ENCODE results near the gene LRCH1.

DNA sequence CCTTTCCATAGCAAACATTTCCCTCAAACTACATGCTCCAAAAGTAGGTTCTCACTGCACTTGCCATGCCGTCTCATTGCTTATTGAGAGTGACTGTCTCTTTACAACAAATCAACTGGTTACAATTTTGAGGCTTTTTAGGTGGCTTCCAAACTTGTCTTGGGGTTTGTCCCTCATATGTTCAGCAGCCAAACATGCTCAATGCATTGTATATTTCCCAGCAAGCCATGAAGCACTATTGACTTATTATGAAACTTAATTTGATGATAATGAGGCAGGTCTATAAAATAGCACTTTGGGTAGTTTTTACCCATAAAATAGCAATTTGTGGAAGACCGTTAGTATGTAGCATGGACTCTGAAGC, 78.2 kb downstream of the LRCH1 start:
- TF ChIP-seq, protein P1, sequence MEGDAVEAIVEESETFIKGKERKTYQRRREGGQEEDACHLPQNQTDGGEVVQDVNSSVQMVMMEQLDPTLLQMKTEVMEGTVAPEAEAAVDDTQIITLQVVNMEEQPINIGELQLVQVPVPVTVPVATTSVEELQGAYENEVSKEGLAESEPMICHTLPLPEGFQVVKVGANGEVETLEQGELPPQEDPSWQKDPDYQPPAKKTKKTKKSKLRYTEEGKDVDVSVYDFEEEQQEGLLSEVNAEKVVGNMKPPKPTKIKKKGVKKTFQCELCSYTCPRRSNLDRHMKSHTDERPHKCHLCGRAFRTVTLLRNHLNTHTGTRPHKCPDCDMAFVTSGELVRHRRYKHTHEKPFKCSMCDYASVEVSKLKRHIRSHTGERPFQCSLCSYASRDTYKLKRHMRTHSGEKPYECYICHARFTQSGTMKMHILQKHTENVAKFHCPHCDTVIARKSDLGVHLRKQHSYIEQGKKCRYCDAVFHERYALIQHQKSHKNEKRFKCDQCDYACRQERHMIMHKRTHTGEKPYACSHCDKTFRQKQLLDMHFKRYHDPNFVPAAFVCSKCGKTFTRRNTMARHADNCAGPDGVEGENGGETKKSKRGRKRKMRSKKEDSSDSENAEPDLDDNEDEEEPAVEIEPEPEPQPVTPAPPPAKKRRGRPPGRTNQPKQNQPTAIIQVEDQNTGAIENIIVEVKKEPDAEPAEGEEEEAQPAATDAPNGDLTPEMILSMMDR (conservative IDR thresholded peaks at IDR 0.05; ENCODE audit: low read depth in 2 of 2), result no peak
- no peak for TF ChIP-seq EZH2 (IDR thresholded peaks at IDR 0.05; ENCODE audit: low read depth, unreplicated experiment)
- no peak for TF ChIP-seq CREB1 (CRISPR knock-in tag; IDR thresholded peaks at IDR 0.05; ENCODE audit: low read depth)
- TF ChIP-seq JUNB (IDR thresholded peaks at IDR 0.05; ENCODE audit: unreplicated experiment), result no peak
- no peak for TF ChIP-seq POLR2AphosphoS5 (IDR thresholded peaks at IDR 0.05; ENCODE audit: low read depth)
- TF ChIP-seq, protein P2, sequence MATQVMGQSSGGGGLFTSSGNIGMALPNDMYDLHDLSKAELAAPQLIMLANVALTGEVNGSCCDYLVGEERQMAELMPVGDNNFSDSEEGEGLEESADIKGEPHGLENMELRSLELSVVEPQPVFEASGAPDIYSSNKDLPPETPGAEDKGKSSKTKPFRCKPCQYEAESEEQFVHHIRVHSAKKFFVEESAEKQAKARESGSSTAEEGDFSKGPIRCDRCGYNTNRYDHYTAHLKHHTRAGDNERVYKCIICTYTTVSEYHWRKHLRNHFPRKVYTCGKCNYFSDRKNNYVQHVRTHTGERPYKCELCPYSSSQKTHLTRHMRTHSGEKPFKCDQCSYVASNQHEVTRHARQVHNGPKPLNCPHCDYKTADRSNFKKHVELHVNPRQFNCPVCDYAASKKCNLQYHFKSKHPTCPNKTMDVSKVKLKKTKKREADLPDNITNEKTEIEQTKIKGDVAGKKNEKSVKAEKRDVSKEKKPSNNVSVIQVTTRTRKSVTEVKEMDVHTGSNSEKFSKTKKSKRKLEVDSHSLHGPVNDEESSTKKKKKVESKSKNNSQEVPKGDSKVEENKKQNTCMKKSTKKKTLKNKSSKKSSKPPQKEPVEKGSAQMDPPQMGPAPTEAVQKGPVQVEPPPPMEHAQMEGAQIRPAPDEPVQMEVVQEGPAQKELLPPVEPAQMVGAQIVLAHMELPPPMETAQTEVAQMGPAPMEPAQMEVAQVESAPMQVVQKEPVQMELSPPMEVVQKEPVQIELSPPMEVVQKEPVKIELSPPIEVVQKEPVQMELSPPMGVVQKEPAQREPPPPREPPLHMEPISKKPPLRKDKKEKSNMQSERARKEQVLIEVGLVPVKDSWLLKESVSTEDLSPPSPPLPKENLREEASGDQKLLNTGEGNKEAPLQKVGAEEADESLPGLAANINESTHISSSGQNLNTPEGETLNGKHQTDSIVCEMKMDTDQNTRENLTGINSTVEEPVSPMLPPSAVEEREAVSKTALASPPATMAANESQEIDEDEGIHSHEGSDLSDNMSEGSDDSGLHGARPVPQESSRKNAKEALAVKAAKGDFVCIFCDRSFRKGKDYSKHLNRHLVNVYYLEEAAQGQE (IDR thresholded peaks at IDR 0.05; ENCODE audit: unreplicated experiment), result no peak
- TF ChIP-seq, protein P3, sequence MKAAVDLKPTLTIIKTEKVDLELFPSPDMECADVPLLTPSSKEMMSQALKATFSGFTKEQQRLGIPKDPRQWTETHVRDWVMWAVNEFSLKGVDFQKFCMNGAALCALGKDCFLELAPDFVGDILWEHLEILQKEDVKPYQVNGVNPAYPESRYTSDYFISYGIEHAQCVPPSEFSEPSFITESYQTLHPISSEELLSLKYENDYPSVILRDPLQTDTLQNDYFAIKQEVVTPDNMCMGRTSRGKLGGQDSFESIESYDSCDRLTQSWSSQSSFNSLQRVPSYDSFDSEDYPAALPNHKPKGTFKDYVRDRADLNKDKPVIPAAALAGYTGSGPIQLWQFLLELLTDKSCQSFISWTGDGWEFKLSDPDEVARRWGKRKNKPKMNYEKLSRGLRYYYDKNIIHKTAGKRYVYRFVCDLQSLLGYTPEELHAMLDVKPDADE (IDR thresholded peaks at IDR 0.05), result no peak
